Central memory CD8-positive, alpha-beta T cell (primary cell): ENCODE results near the gene OR2L3.

Source experiments
- ATAC-seq: fragments of 150-1000 bp; cut with Tn5 transposase; replicated peaks from 2 replicates; pipeline ENCODE4 v1.10.0; 2022; ENCODE audit warnings: mild to moderate bottlenecking, moderate FRiP score, moderate number of reproducible peaks; ENCODE audit not compliant: poor library complexity, severe bottlenecking; ENCODE audit errors: extremely low read depth
- DNase-seq, 2 donors: peaks; one replicate each; pipeline ENCODE4 v3.0.0; 2021; ENCODE audit warnings: low spot score in 2 of 2
- H3K27ac Mint-ChIP-seq: one replicate; pipeline ENCODE4 v1.8.0; 2022; ENCODE audit warnings: low read depth, mild to moderate bottlenecking, moderate library complexity, mixed read lengths
- H3K27me3 Mint-ChIP-seq: one replicate; pipeline ENCODE4 v1.8.0; 2022; ENCODE audit warnings: mixed read lengths
- H3K36me3 Mint-ChIP-seq: one replicate; pipeline ENCODE4 v1.8.0; 2022; ENCODE audit warnings: mild to moderate bottlenecking, moderate library complexity, mixed read lengths; ENCODE audit not compliant: insufficient read depth
- H3K4me1 Mint-ChIP-seq: one replicate; pipeline ENCODE4 v1.8.0; 2022; ENCODE audit warnings: mixed read lengths
- H3K4me3 Mint-ChIP-seq: one replicate; pipeline ENCODE4 v1.8.0; 2022; ENCODE audit warnings: mild to moderate bottlenecking, moderate library complexity, mixed read lengths
- H3K9me3 Mint-ChIP-seq: one replicate; pipeline ENCODE4 v1.8.0; 2022; ENCODE audit warnings: mixed read lengths

The OR2L3 gene

GRCh38 chr1:248046536-248046935 lies at the start of gene OR2L3:
OR2L3 (plus strand) TSS chr1:248046836; CDS start chr1:248060682, 13,846 bp downstream.
- H3K9me3 Mint-ChIP-seq: peaks cover 22% of the 10 kb centered on the region
- no peaks in the 10 kb centered on the region for H3K27me3 Mint-ChIP-seq
- ATAC-seq (no peak), DNase-seq (no peak)
- H3K4me3 Mint-ChIP-seq: no peak within 1 kb of the TSS
- H3K27ac Mint-ChIP-seq: no peak within 1 kb of the TSS
- no peaks in the 10 kb centered on the region for H3K4me1 Mint-ChIP-seq
- H3K36me3 Mint-ChIP-seq: no peaks in the 10 kb centered on the region

- no peaks in the 10 kb centered on the region for H3K36me3 Mint-ChIP-seq
Measured at GRCh38 chr1:247998811-247999210, 47.8 kb upstream of the OR2L3 start.

GRCh38 chr1:248000169-248000568 lies 46.5 kb upstream of the OR2L3 start:
- no peak for DNase-seq
- Mint-ChIP-seq H3K9me3 (peaks cover 11% of the 10 kb centered on the region), H3K4me3 (no peak overlapping the region), H3K36me3 (no peaks in the 10 kb centered on the region), H3K4me1 (no peaks in the 10 kb centered on the region), H3K27me3 (no peaks in the 10 kb centered on the region), H3K27ac (no peak overlapping the region)
- no peak for ATAC-seq

More at GRCh38 chr1:247998811-247999210, 47.8 kb upstream of the OR2L3 start:
- no peak overlapping the region for H3K4me3 Mint-ChIP-seq
- H3K9me3 Mint-ChIP-seq: peaks cover 9% of the 10 kb centered on the region
- H3K27ac Mint-ChIP-seq: no peak overlapping the region
- H3K27me3 Mint-ChIP-seq: no peaks in the 10 kb centered on the region
- ATAC-seq (no peak), DNase-seq (no peak)
- no peaks in the 10 kb centered on the region for H3K4me1 Mint-ChIP-seq

- Mint-ChIP-seq H3K27me3 (no peaks in the 10 kb centered on the region), H3K9me3 (peaks cover 46% of the 10 kb centered on the region), H3K4me3 (no peak overlapping the region), H3K4me1 (no peaks in the 10 kb centered on the region), H3K36me3 (no peaks in the 10 kb centered on the region), H3K27ac (no peak overlapping the region)
- ATAC-seq: no peak
- DNase-seq: no peak
Measured at GRCh38 chr1:248007778-248008177, 38.9 kb upstream of the OR2L3 start.

GRCh38 chr1:248009681-248010080 lies 37.0 kb upstream of the OR2L3 start:
- DNase-seq (no peak), ATAC-seq (no peak)
- no peak overlapping the region for H3K4me3 Mint-ChIP-seq
- H3K27me3 Mint-ChIP-seq: no peaks in the 10 kb centered on the region
- H3K36me3 Mint-ChIP-seq: no peaks in the 10 kb centered on the region
- H3K27ac Mint-ChIP-seq: no peak overlapping the region
- peaks cover 34% of the 10 kb centered on the region for H3K9me3 Mint-ChIP-seq
- no peaks in the 10 kb centered on the region for H3K4me1 Mint-ChIP-seq

GRCh38 chr1:248013229-248013710 lies 33.4 kb upstream of the OR2L3 start, which contains the start of gene OR2L5:
OR2L5 (plus strand) TSS chr1:248013660; CDS start chr1:248021948, 8,288 bp downstream.
- DNase-seq: no peak
- no peaks in the 10 kb centered on the region for H3K36me3 Mint-ChIP-seq
- no peak within 1 kb of the TSS for H3K27ac Mint-ChIP-seq
- H3K9me3 Mint-ChIP-seq: peaks cover 33% of the 10 kb centered on the region
- no peak for ATAC-seq
- H3K27me3 Mint-ChIP-seq: no peaks in the 10 kb centered on the region
- no peaks in the 10 kb centered on the region for H3K4me1 Mint-ChIP-seq
- H3K4me3 Mint-ChIP-seq: no peak within 1 kb of the TSS

- H3K4me3 Mint-ChIP-seq: no peak overlapping the region
- ATAC-seq (no peak), DNase-seq (no peak)
- no peaks in the 10 kb centered on the region for H3K36me3 Mint-ChIP-seq
- H3K27ac Mint-ChIP-seq: no peak overlapping the region
- no peaks in the 10 kb centered on the region for H3K4me1 Mint-ChIP-seq
- no peaks in the 10 kb centered on the region for H3K27me3 Mint-ChIP-seq
- peaks cover 19% of the 10 kb centered on the region for H3K9me3 Mint-ChIP-seq
Measured at GRCh38 chr1:248015803-248016202, 30.8 kb upstream of the OR2L3 start.

GRCh38 chr1:248029770-248030169 lies 16.9 kb upstream of the OR2L3 start, which contains the start of gene OR2L2:
OR2L2 (plus strand) TSS chr1:248030070; CDS start chr1:248038268, 8,198 bp downstream.
- H3K4me1 Mint-ChIP-seq: no peaks in the 10 kb centered on the region
- H3K27me3 Mint-ChIP-seq: no peaks in the 10 kb centered on the region
- H3K4me3 Mint-ChIP-seq: no peak within 1 kb of the TSS
- peaks cover 20% of the 10 kb centered on the region for H3K9me3 Mint-ChIP-seq
- no peak for DNase-seq
- no peak within 1 kb of the TSS for H3K27ac Mint-ChIP-seq
- H3K36me3 Mint-ChIP-seq: no peaks in the 10 kb centered on the region
- ATAC-seq: no peak

GRCh38 chr1:248045209-248045608 lies 1.4 kb upstream of the OR2L3 start:
- no peaks in the 10 kb centered on the region for H3K4me1 Mint-ChIP-seq
- DNase-seq: no peak
- no peaks in the 10 kb centered on the region for H3K27me3 Mint-ChIP-seq
- H3K27ac Mint-ChIP-seq: no peak overlapping the region
- H3K36me3 Mint-ChIP-seq: no peaks in the 10 kb centered on the region
- H3K4me3 Mint-ChIP-seq: no peak overlapping the region
- H3K9me3 Mint-ChIP-seq: peaks cover 22% of the 10 kb centered on the region
- no peak for ATAC-seq

GRCh38 chr1:248047008-248047407 lies 372 bp downstream of the OR2L3 start:
- H3K9me3 Mint-ChIP-seq: peaks cover 22% of the 10 kb centered on the region
- H3K36me3 Mint-ChIP-seq: no peaks in the 10 kb centered on the region
- no peak overlapping the region for H3K27ac Mint-ChIP-seq
- no peaks in the 10 kb centered on the region for H3K27me3 Mint-ChIP-seq
- H3K4me1 Mint-ChIP-seq: no peaks in the 10 kb centered on the region
- DNase-seq (no peak), ATAC-seq (no peak)
- no peak overlapping the region for H3K4me3 Mint-ChIP-seq

GRCh38 chr1:248054671-248055070 lies 8.0 kb downstream of the OR2L3 start:
- Mint-ChIP-seq H3K27ac (no peak overlapping the region), H3K4me3 (no peak overlapping the region), H3K36me3 (no peaks in the 10 kb centered on the region), H3K9me3 (peaks cover 21% of the 10 kb centered on the region), H3K4me1 (no peaks in the 10 kb centered on the region), H3K27me3 (no peaks in the 10 kb centered on the region)
- DNase-seq: no peak
- no peak for ATAC-seq

GRCh38 chr1:248055261-248055660 lies 8.6 kb downstream of the OR2L3 start:
- no peaks in the 10 kb centered on the region for H3K4me1 Mint-ChIP-seq
- ATAC-seq (no peak), DNase-seq (no peak)
- H3K27me3 Mint-ChIP-seq: no peaks in the 10 kb centered on the region
- no peaks in the 10 kb centered on the region for H3K36me3 Mint-ChIP-seq
- H3K27ac Mint-ChIP-seq: no peak overlapping the region
- no peak overlapping the region for H3K4me3 Mint-ChIP-seq
- peaks cover 21% of the 10 kb centered on the region for H3K9me3 Mint-ChIP-seq

GRCh38 chr1:248065071-248065470 lies 18.4 kb downstream of the OR2L3 start:
- Mint-ChIP-seq H3K27ac (no peak overlapping the region), H3K4me1 (no peaks in the 10 kb centered on the region), H3K36me3 (peaks cover 3% of the 10 kb centered on the region), H3K27me3 (no peaks in the 10 kb centered on the region), H3K4me3 (no peak overlapping the region), H3K9me3 (peaks cover 21% of the 10 kb centered on the region)
- DNase-seq (no peak), ATAC-seq (no peak)
